SK-N-MC (cell line): ENCODE results near the gene ABLIM2.

Source experiments
- DNase-seq: peaks from one replicate; pipeline ENCODE4 v3.0.0-alpha.2; 2011; ENCODE audit warnings: low read depth, low spot score
- H3K27ac ChIP-seq: fragments of 200-600 bp; sonication (generic); 2 replicates; pipeline ENCODE4 v1.5.1; 2016; ENCODE audit warnings: mixed run types
- H3K36me3 ChIP-seq: fragments of 200-600 bp; sonication (generic); 2 replicates; pipeline ENCODE4 v1.6.1; 2017; ENCODE audit warnings: antibody characterized with exemption, low read length, mixed read lengths; ENCODE audit not compliant: insufficient read depth
- H3K4me3 ChIP-seq: fragments of 200-600 bp; sonication (generic); 2 replicates; pipeline ENCODE4 v1.5.1; 2016
- H3K9ac ChIP-seq: fragments of 200-600 bp; sonication (generic); 2 replicates; pipeline ENCODE4 v1.8.0; 2017; ENCODE audit warnings: mixed run types, mixed read lengths; ENCODE audit not compliant: insufficient read length
- H3K9me3 ChIP-seq: fragments of 200-600 bp; sonication (generic); 2 replicates; pipeline ENCODE4 v1.6.1; 2017; ENCODE audit warnings: low read depth, mild to moderate bottlenecking, antibody characterized with exemption, low read length, moderate library complexity, mixed read lengths
- EZH2 ChIP-seq: fragments of 200-600 bp; sonication (generic); IDR thresholded peaks from one replicate; pipeline ENCODE4 v1.6.1; 2017; ENCODE audit warnings: antibody characterized with exemption
- FOXP2 ChIP-seq: optimal IDR thresholded peaks from 2 replicates; pipeline ENCODE3; 2011; ENCODE audit warnings: mild to moderate bottlenecking, moderate library complexity; ENCODE audit not compliant: insufficient read depth; ENCODE audit errors: extremely low read length, control extremely low read depth
- POLR2AphosphoS5 ChIP-seq: IDR thresholded peaks from 2 replicates; pipeline ENCODE4 v1.6.1; 2012; ENCODE audit warnings: mild to moderate bottlenecking, low read depth, low read length, borderline replicate concordance

The ABLIM2 gene

GRCh38 chr4:8081621-8082516, 76.7 kb downstream of the ABLIM2 start:
- Histone ChIP-seq H3K27ac (no peak overlapping the region), H3K9ac (no peak overlapping the region), H3K4me3 (no peak overlapping the region), H3K36me3 (no peaks in the 10 kb centered on the region), H3K9me3 (no peaks in the 10 kb centered on the region)
- DNase-seq = no peak
- no peak for TF ChIP-seq POLR2AphosphoS5
- TF ChIP-seq FOXP2 = no peak
- no peak for TF ChIP-seq EZH2

- no peak for DNase-seq
- no peaks in the 10 kb centered on the region for H3K36me3 ChIP-seq
- no peak for TF ChIP-seq POLR2AphosphoS5
- no peak for TF ChIP-seq EZH2
- no peak for TF ChIP-seq FOXP2
- H3K27ac ChIP-seq = no peak overlapping the region
- H3K9ac ChIP-seq = no peak overlapping the region
- H3K4me3 ChIP-seq = no peak overlapping the region
- H3K9me3 ChIP-seq = no peaks in the 10 kb centered on the region
These were observed 77.4 kb downstream of the ABLIM2 start for GRCh38 chr4:8081171-8081570.

GRCh38 chr4:8080754-8081065, 77.9 kb downstream of the ABLIM2 start:
- no peak overlapping the region for H3K4me3 ChIP-seq
- no peaks in the 10 kb centered on the region for H3K36me3 ChIP-seq
- DNase-seq = no peak
- H3K9ac ChIP-seq = no peak overlapping the region
- no peak overlapping the region for H3K27ac ChIP-seq
- no peaks in the 10 kb centered on the region for H3K9me3 ChIP-seq
- no peak for TF ChIP-seq POLR2AphosphoS5
- no peak for TF ChIP-seq FOXP2
- no peak for TF ChIP-seq EZH2

- Histone ChIP-seq H3K9ac (no peak overlapping the region), H3K36me3 (no peaks in the 10 kb centered on the region), H3K9me3 (no peaks in the 10 kb centered on the region), H3K27ac (no peak overlapping the region), H3K4me3 (no peak overlapping the region)
- no peak for DNase-seq
- TF ChIP-seq FOXP2 (no peak), EZH2 (no peak), POLR2AphosphoS5 (no peak)
These were observed 78.5 kb downstream of the ABLIM2 start for GRCh38 chr4:8079916-8080753.

GRCh38 chr4:8079031-8079885, 79.4 kb downstream of the ABLIM2 start:
- H3K9ac ChIP-seq = no peak overlapping the region
- no peaks in the 10 kb centered on the region for H3K36me3 ChIP-seq
- H3K4me3 ChIP-seq = no peak overlapping the region
- DNase-seq = no peak
- H3K27ac ChIP-seq = no peak overlapping the region
- TF ChIP-seq POLR2AphosphoS5 = no peak
- no peak for TF ChIP-seq EZH2
- no peak for TF ChIP-seq FOXP2
- no peaks in the 10 kb centered on the region for H3K9me3 ChIP-seq

GRCh38 chr4:8078610-8079015, 80.0 kb downstream of the ABLIM2 start:
- no peak overlapping the region for H3K27ac ChIP-seq
- no peaks in the 10 kb centered on the region for H3K36me3 ChIP-seq
- H3K4me3 ChIP-seq = no peak overlapping the region
- DNase-seq = no peak
- H3K9me3 ChIP-seq = no peaks in the 10 kb centered on the region
- no peak for TF ChIP-seq POLR2AphosphoS5
- TF ChIP-seq FOXP2 = no peak
- no peak for TF ChIP-seq EZH2
- H3K9ac ChIP-seq = no peak overlapping the region

GRCh38 chr4:8078109-8078494, 80.5 kb downstream of the ABLIM2 start:
- Histone ChIP-seq H3K36me3 (no peaks in the 10 kb centered on the region), H3K9me3 (no peaks in the 10 kb centered on the region), H3K4me3 (no peak overlapping the region), H3K9ac (no peak overlapping the region), H3K27ac (no peak overlapping the region)
- no peak for DNase-seq
- TF ChIP-seq FOXP2 (no peak), POLR2AphosphoS5 (no peak), EZH2 (no peak)
